Measurements from ENCODE around the gene ECEL1. TPM values are rescaled to one million over a fixed set of nuclear protein-coding genes. Genes with fewer than 3 reads are reported as not detected.

The ECEL1 gene
- total and polyA plus RNA-seq, 2 experiments from 2014 or later, result 1.1 to 1.2 TPM

GRCh38 chr2:232493701-232494474 is 6.3 kb upstream of the ECEL1 start:
- Histone ChIP-seq H3K4me3 (no peak overlapping the region), H3K79me2 (no peaks in the 10 kb centered on the region), H3K4me2 (no peak overlapping the region), H3K36me3 (replicated peaks; ENCODE audit: insufficient read depth, low read depth) (no peaks in the 10 kb centered on the region), H3K4me1 (ENCODE audit: insufficient read depth) (no peaks in the 10 kb centered on the region), H3K27me3 (peaks cover 13% of the 10 kb centered on the region), H3K9me3 (ENCODE audit: low read depth) (no peaks in the 10 kb centered on the region), H2AFZ (no peak overlapping the region), H3K27ac (no peak overlapping the region), H4K20me1 (ENCODE audit: insufficient read depth, poor library complexity, severe bottlenecking) (no peaks in the 10 kb centered on the region), H3K9me2 (replicated peaks; ENCODE audit: insufficient read depth) (no peaks in the 10 kb centered on the region)
- TF ChIP-seq EZH2phosphoT487 (IDR thresholded peaks at IDR 0.05; ENCODE audit: low read depth, severe bottlenecking, unreplicated experiment) (no peak), EZH2 (IDR thresholded peaks at IDR 0.05; ENCODE audit: borderline replicate concordance) (no peak), CTCF (IDR thresholded peaks at IDR 0.05; ENCODE audit: poor library complexity) (no peak)
- WGBS (ENCODE audit: low lambda C conversion rate, missing lambda C conversion rate), result 70% methylated on average over 10 of the region's 10 CpGs
- no peak for DNase-seq (ENCODE audit: low spot score)

- Histone ChIP-seq H2AFZ (no peak overlapping the region), H3K27me3 (peaks cover 21% of the 10 kb centered on the region), H3K4me2 (no peak overlapping the region), H3K9me2 (replicated peaks; ENCODE audit: insufficient read depth) (no peaks in the 10 kb centered on the region), H4K20me1 (ENCODE audit: insufficient read depth, poor library complexity, severe bottlenecking) (no peaks in the 10 kb centered on the region), H3K9me3 (ENCODE audit: low read depth) (no peaks in the 10 kb centered on the region), H3K36me3 (replicated peaks; ENCODE audit: insufficient read depth, low read depth) (no peaks in the 10 kb centered on the region), H3K79me2 (no peaks in the 10 kb centered on the region), H3K4me1 (ENCODE audit: insufficient read depth) (no peaks in the 10 kb centered on the region), H3K27ac (no peak overlapping the region), H3K4me3 (no peak overlapping the region)
- no peak for DNase-seq (ENCODE audit: low spot score)
- TF ChIP-seq EZH2phosphoT487 (IDR thresholded peaks at IDR 0.05; ENCODE audit: low read depth, severe bottlenecking, unreplicated experiment), result no peak
- no peak for TF ChIP-seq EZH2 (IDR thresholded peaks at IDR 0.05; ENCODE audit: borderline replicate concordance)
- TF ChIP-seq CTCF (IDR thresholded peaks at IDR 0.05; ENCODE audit: poor library complexity), result no peak
- 94% methylated on average over 24 of the region's 24 CpGs for whole genome bisulfite sequencing (ENCODE audit: low lambda C conversion rate, missing lambda C conversion rate)
These were observed 5.5 kb upstream of the ECEL1 start for GRCh38 chr2:232492963-232493700.

GRCh38 chr2:232492236-232492848 is 4.7 kb upstream of the ECEL1 start:
- WGBS (ENCODE audit: low lambda C conversion rate, missing lambda C conversion rate), result 79% methylated on average over 8 of the region's 8 CpGs
- H2AFZ ChIP-seq, result no peak overlapping the region
- no peak overlapping the region for H3K4me2 ChIP-seq
- H3K9me2 ChIP-seq (replicated peaks; ENCODE audit: insufficient read depth), result no peaks in the 10 kb centered on the region
- TF ChIP-seq EZH2phosphoT487 (IDR thresholded peaks at IDR 0.05; ENCODE audit: low read depth, severe bottlenecking, unreplicated experiment) (no peak), EZH2 (IDR thresholded peaks at IDR 0.05; ENCODE audit: borderline replicate concordance) (no peak), CTCF (IDR thresholded peaks at IDR 0.05; ENCODE audit: poor library complexity) (no peak)
- no peak for DNase-seq (ENCODE audit: low spot score)
- H3K27ac ChIP-seq, result no peak overlapping the region
- no peaks in the 10 kb centered on the region for H3K79me2 ChIP-seq
- no peaks in the 10 kb centered on the region for H3K9me3 ChIP-seq (ENCODE audit: low read depth)
- H3K27me3 ChIP-seq, result peaks cover 26% of the 10 kb centered on the region
- H3K36me3 ChIP-seq (replicated peaks; ENCODE audit: insufficient read depth, low read depth), result no peaks in the 10 kb centered on the region
- no peak overlapping the region for H3K4me3 ChIP-seq
- H3K4me1 ChIP-seq (ENCODE audit: insufficient read depth), result peaks cover under 1% of the 10 kb centered on the region
- H4K20me1 ChIP-seq (ENCODE audit: insufficient read depth, poor library complexity, severe bottlenecking), result no peaks in the 10 kb centered on the region
